Kidney capillary endothelial cell (primary cell): ENCODE results near the gene RTP5.
A peak's percentile ranks its signal among the peaks of the same experiment; 100 is the strongest.

ENCODE experiments used
- DNase-seq: peaks from one replicate; pipeline ENCODE4 v3.0.0-alpha.2; 2018; ENCODE audit warnings: low spot score

RTP5 gene

GRCh38 chr2:241843321-241844065 is 26.0 kb upstream of the RTP5 start:
- DNase-seq, result no peak

GRCh38 chr2:241844066-241844728 is 25.3 kb upstream of the RTP5 start:
- peak; percentile 38 for DNase-seq

GRCh38 chr2:241844831-241845578 is 24.5 kb upstream of the RTP5 start:
- DNase-seq, result no peak

- DNase-seq, result no peak
These were observed 23.1 kb upstream of the RTP5 start for GRCh38 chr2:241846406-241846805.

- no peak for DNase-seq
These were observed 20.5 kb upstream of the RTP5 start for GRCh38 chr2:241848761-241849615.

- DNase-seq, result no peak
These were observed 19.6 kb upstream of the RTP5 start for GRCh38 chr2:241849616-241850543.

- DNase-seq, result no peak
These were observed 18.8 kb upstream of the RTP5 start for GRCh38 chr2:241850544-241851324.

GRCh38 chr2:241851325-241852115 is 18.0 kb upstream of the RTP5 start:
- DNase-seq, result no peak

- no peak for DNase-seq
These were observed 17.2 kb upstream of the RTP5 start for GRCh38 chr2:241852116-241852980.

GRCh38 chr2:241852981-241853631 is 16.4 kb upstream of the RTP5 start:
- no peak for DNase-seq

GRCh38 chr2:241853651-241854341 is 15.7 kb upstream of the RTP5 start:
- no peak for DNase-seq

GRCh38 chr2:241854342-241855244 is 14.9 kb upstream of the RTP5 start:
- DNase-seq, result no peak

- DNase-seq, result no peak
These were observed 14.2 kb upstream of the RTP5 start for GRCh38 chr2:241855245-241855887.

GRCh38 chr2:241855888-241856422 is 13.6 kb upstream of the RTP5 start:
- no peak for DNase-seq

GRCh38 chr2:241857041-241857541 is 12.4 kb upstream of the RTP5 start:
- no peak for DNase-seq
